HG02970 (cell line): Measurements from ENCODE around the gene NOP10.
"Not testable (repeated sequence)": the region's sequence is repeated elsewhere in the genome, so short reads cannot be mapped to it uniquely, and the experiment has no call there.

Source experiments
- ATAC-seq: cut with Tn5 transposase; IDR thresholded peaks from one replicate; pipeline ENCODE4 v1.9.1; 2021; ENCODE audit warnings: mild to moderate bottlenecking, moderate library complexity, moderate number of reproducible peaks; ENCODE audit not compliant: unreplicated experiment, low FRiP score

Gene NOP10

GRCh38 chr15:34359416-34359815, 16.5 kb upstream of the NOP10 start:
- no peak for ATAC-seq

- no peak for ATAC-seq
These were observed 16.0 kb upstream of the NOP10 start for GRCh38 chr15:34358948-34359347.

GRCh38 chr15:34358367-34358766, 15.4 kb upstream of the NOP10 start:
- ATAC-seq = no peak

- ATAC-seq = no peak
These were observed 14.7 kb upstream of the NOP10 start for GRCh38 chr15:34357653-34358052.

- ATAC-seq = no peak
These were observed 12.3 kb upstream of the NOP10 start for GRCh38 chr15:34355241-34355640.

- no peak for ATAC-seq
These were observed 11.3 kb upstream of the NOP10 start for GRCh38 chr15:34354286-34354685.

- ATAC-seq = no peak
These were observed 10.7 kb upstream of the NOP10 start for GRCh38 chr15:34353627-34354026.

- ATAC-seq = not testable (repeated sequence)
These were observed 10.1 kb upstream of the NOP10 start for GRCh38 chr15:34352996-34353395.

- no peak for ATAC-seq
These were observed 6.8 kb upstream of the NOP10 start for GRCh38 chr15:34349769-34350168.

GRCh38 chr15:34348735-34349300, 5.9 kb upstream of the NOP10 start:
- no peak for ATAC-seq

GRCh38 chr15:34347951-34348638, 5.2 kb upstream of the NOP10 start:
- ATAC-seq = no peak

GRCh38 chr15:34342213-34342736, 661 bp downstream of the NOP10 start:
- ATAC-seq = not testable (repeated sequence)

- no peak for ATAC-seq
These were observed 1.3 kb downstream of the NOP10 start for GRCh38 chr15:34341381-34342212.

- ATAC-seq = no peak
These were observed 3.0 kb downstream of the NOP10 start for GRCh38 chr15:34339946-34340345.

- ATAC-seq = no peak
These were observed 4.6 kb downstream of the NOP10 start for GRCh38 chr15:34338347-34338746.

- peak; percentile 66 for ATAC-seq
These were observed 5.2 kb downstream of the NOP10 start, which contains the start of gene SLC12A6 for GRCh38 chr15:34337557-34338306. Gene SLC12A6 (minus strand): TSS chr15:34337781. CDS start chr15:34336680, 1,101 bp downstream.

GRCh38 chr15:34336991-34337556, 5.9 kb downstream of the NOP10 start:
- no peak for ATAC-seq

- no peak for ATAC-seq
These were observed 6.5 kb downstream of the NOP10 start for GRCh38 chr15:34336231-34336990.
